Effector memory CD4-positive, alpha-beta T cell (primary cell): ENCODE data around the gene MKRN2.
A peak's percentile ranks its signal among the peaks of the same experiment; 100 is the strongest.

Experiments
- DNase-seq, 3 donors: peaks; one replicate each; pipeline ENCODE4 v3.0.0-alpha.2; 2020
- H3K27ac ChIP-seq: 2 replicates; pipeline ENCODE4 v1.7.0; 2013; ENCODE audit warnings: mild to moderate bottlenecking, low read length, moderate library complexity; ENCODE audit not compliant: insufficient read depth, poor library complexity, severe bottlenecking
- H3K27me3 ChIP-seq: replicated peaks from 2 replicates; pipeline ENCODE4 v1.7.0; 2013; ENCODE audit warnings: mild to moderate bottlenecking, low read length; ENCODE audit not compliant: insufficient read depth, control insufficient read depth, poor library complexity, severe bottlenecking
- H3K36me3 ChIP-seq: 2 replicates; pipeline ENCODE4 v1.7.0; 2013; ENCODE audit warnings: mild to moderate bottlenecking, low read length, moderate library complexity; ENCODE audit not compliant: control insufficient read depth, insufficient read depth
- H3K4me1 ChIP-seq: 2 replicates; pipeline ENCODE4 v1.7.0; 2013; ENCODE audit warnings: low read length, mild to moderate bottlenecking; ENCODE audit not compliant: control insufficient read depth, insufficient read depth, poor library complexity, severe bottlenecking
- H3K4me3 ChIP-seq: 2 replicates; pipeline ENCODE4 v1.7.0; 2013; ENCODE audit warnings: low read length, low read depth, mild to moderate bottlenecking; ENCODE audit not compliant: insufficient read depth, poor library complexity, severe bottlenecking
- H3K9me3 ChIP-seq: 2 replicates; pipeline ENCODE4 v1.7.0; 2013; ENCODE audit warnings: mild to moderate bottlenecking, low read length, moderate library complexity; ENCODE audit not compliant: control insufficient read depth

MKRN2 gene

DNA sequence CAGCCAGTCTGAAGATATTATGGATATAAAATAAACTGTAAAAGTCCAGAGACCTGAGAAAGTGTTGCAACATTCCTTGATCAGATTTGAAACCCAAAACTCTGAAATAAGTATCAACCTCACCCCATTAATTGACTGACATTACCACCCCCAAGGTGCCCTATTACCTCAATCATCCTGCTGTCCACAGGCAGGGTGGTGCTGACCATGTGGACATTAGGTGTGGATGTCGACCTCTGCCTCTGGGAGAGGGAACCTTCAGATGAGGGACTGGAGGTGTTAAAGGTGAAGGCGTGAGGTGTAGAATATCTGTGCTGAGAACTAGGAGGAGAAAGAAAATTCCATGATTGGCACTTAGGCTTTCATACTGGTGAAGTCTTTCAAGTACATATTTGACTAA is 47.1 kb downstream of the MKRN2 start:
- H3K4me1 ChIP-seq, result peaks cover 3% of the 10 kb centered on the region
- no peak overlapping the region for H3K4me3 ChIP-seq
- H3K27ac ChIP-seq, result no peak overlapping the region
- peaks cover 73% of the 10 kb centered on the region for H3K36me3 ChIP-seq
- no peak for DNase-seq
- H3K9me3 ChIP-seq, result no peaks in the 10 kb centered on the region
- no peaks in the 10 kb centered on the region for H3K27me3 ChIP-seq

DNA sequence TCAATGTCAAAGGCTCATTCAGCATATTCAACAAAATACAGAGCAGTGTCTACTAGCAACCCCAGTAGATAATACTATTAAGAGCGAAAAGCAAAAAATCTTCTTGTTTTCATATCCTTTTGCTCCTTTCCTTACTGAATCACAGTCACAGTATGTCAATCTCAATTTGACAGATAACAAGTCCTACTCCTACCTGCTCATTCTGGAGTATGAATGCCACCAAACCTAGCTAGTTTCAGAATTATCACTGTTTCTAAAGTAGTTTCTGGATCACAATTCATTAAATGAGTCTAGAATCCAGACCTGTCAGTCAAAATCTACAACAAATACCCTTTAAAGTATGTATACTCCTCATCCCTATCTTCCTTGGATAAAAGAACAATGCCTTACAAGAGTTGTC is 51.5 kb downstream of the MKRN2 start:
- H3K4me3 ChIP-seq, result no peak overlapping the region
- H3K27me3 ChIP-seq, result no peaks in the 10 kb centered on the region
- peaks cover 61% of the 10 kb centered on the region for H3K36me3 ChIP-seq
- peaks cover 3% of the 10 kb centered on the region for H3K4me1 ChIP-seq
- no peak for DNase-seq
- H3K9me3 ChIP-seq, result no peaks in the 10 kb centered on the region
- H3K27ac ChIP-seq, result no peak overlapping the region

DNA sequence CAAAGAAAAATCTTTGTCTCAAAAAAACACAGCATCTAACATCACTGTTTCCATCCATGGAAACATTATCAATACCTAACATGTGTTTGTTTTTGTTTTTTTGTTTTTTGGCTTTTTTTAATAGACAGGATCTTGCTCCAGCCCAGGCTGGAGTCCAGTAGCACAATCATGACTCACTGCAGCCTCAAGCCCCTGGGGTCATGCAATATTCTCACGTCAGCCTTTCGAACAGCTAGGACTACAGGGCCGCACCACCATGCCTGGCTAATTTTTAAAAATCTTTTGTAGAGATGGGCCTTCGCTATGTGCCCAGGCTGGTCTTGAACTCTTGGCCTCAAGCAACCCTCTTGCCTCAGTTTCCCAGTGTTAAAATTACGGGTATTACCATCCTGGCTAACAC is 54.2 kb downstream of the MKRN2 start:
- no peaks in the 10 kb centered on the region for H3K9me3 ChIP-seq
- no peak overlapping the region for H3K27ac ChIP-seq
- H3K4me3 ChIP-seq, result no peak overlapping the region
- no peak for DNase-seq
- H3K36me3 ChIP-seq, result peaks cover 52% of the 10 kb centered on the region
- H3K4me1 ChIP-seq, result peaks cover 3% of the 10 kb centered on the region
- no peaks in the 10 kb centered on the region for H3K27me3 ChIP-seq

DNA sequence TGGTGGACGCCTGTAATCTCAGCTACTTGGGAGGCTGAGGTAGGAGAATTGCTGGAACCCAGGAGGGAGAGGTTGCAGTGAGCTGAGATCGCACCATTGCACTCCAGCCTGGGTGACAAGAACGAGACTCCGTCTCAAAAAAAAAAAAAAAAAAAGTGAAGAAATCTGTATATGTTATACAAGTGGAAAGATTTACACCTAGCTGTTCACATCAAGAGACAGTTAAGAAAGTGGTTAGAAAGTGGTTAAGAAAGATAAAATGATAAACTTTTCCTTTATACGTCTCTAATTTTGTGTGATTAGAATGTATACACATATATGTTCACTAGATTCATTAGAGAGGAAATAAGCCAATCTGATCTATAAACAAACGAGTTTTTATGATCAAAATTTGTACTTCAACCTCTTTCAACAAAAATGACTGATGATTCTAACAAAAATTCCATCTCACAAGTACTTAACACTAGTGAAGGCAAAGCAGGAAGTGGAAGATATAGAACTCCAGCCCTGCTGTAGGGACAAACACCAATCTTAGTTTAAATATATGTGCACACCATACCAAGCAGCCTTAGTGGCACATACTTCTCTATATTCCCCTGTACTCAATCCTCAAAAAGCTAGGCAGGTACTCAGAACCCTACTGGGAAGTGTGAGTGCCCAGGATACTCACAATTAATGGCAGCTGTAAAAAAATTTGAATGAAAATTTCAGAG is 55.8 kb downstream of the MKRN2 start:
- Histone ChIP-seq H3K36me3 (peaks cover 51% of the 10 kb centered on the region), H3K4me1 (no peaks in the 10 kb centered on the region), H3K9me3 (no peaks in the 10 kb centered on the region), H3K27me3 (no peaks in the 10 kb centered on the region), H3K4me3 (no peak overlapping the region), H3K27ac (no peak overlapping the region)
- DNase-seq, result no peak

DNA sequence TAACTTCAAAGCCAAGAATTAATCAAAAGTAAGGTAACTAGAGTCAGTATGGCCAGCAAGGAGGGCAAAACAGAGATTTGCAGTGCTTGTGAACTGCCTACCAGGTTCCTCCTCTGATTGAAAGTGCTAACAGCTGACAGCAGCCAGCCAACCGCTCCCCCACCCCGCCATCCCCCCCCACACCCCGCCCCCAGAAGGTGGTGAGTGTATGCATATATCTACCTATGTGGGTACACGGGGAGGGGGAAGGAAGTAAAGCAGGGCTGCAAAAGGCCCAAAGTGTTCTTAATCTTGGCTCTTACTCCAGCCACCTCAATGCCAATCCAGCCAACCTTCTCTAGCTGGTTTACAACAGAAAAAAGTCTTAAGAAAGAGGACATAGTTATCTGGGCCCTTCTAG is 56.4 kb downstream of the MKRN2 start:
- H3K4me1 ChIP-seq, result no peaks in the 10 kb centered on the region
- H3K4me3 ChIP-seq, result no peak overlapping the region
- H3K9me3 ChIP-seq, result no peaks in the 10 kb centered on the region
- no peak for DNase-seq
- H3K27ac ChIP-seq, result no peak overlapping the region
- H3K27me3 ChIP-seq, result no peaks in the 10 kb centered on the region
- peaks cover 54% of the 10 kb centered on the region for H3K36me3 ChIP-seq

DNA sequence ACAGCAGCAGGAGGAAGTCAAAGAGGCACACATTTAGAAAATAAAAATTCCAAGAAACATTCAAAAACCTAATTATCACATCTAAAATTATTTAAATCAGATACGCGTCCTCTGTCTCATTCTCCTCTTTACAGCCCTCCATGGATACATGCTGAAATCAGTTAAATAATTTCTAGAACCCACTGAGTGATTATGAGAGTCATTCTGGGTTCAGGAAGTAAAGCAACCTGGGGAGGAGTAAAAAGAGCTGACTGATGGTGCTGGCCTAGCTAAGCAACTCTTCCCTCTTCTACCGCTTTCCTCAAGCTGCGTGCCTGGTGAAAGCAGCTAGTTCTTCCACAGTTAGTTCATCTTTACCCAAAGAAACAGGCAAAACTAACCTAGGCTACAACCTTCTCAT is 58.4 kb downstream of the MKRN2 start:
- Histone ChIP-seq H3K4me3 (no peak overlapping the region), H3K4me1 (no peaks in the 10 kb centered on the region), H3K36me3 (peaks cover 38% of the 10 kb centered on the region), H3K27me3 (no peaks in the 10 kb centered on the region), H3K27ac (peak overlapping the region; percentile 1), H3K9me3 (no peaks in the 10 kb centered on the region)
- DNase-seq, result no peak

DNA sequence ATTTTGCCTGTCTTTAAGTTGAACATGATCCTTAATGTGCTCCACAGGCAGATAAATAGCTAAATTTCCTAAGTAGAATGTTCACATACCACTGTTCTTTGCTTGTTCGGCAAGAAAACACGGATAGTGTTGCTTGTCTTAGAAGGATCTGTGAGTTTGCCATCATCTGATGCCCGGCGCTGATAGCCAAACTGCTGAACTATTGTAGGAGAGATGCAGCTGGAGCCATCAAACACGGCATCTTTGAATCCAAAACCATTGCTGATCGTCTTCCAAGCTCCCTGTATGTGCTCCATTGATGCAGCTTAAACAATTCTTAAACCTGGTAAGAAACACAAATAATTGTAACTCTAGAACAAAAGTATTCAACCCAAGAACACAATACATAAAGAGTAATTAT is 61.5 kb downstream of the MKRN2 start:
- Histone ChIP-seq H3K27me3 (no peaks in the 10 kb centered on the region), H3K4me3 (no peak overlapping the region), H3K9me3 (no peaks in the 10 kb centered on the region), H3K27ac (no peak overlapping the region), H3K36me3 (peaks cover 26% of the 10 kb centered on the region), H3K4me1 (no peaks in the 10 kb centered on the region)
- DNase-seq, result no peak

DNA sequence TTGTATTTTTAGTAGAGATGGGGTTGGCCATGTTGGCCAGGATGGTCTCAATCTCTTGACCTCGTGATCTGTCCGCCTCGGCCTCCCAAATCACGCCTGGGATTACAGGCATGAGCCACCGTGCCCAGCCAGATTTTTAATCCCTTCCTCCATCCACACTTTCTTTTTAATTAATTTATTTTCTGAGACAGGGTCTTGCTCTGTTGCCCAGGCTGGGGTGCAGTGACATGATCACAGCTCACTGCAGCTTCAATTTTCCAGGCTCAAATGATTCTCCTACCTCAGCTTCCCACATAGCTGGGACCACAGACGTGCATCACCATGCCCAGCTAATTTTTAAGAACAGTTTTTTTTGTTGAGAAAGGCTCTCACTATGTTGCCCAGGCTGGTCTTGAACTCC is 63.4 kb downstream of the MKRN2 start:
- Histone ChIP-seq H3K4me3 (no peak overlapping the region), H3K4me1 (peaks cover under 1% of the 10 kb centered on the region), H3K27ac (no peak overlapping the region), H3K27me3 (no peaks in the 10 kb centered on the region), H3K9me3 (no peaks in the 10 kb centered on the region), H3K36me3 (peaks cover 21% of the 10 kb centered on the region)
- no peak for DNase-seq

DNA sequence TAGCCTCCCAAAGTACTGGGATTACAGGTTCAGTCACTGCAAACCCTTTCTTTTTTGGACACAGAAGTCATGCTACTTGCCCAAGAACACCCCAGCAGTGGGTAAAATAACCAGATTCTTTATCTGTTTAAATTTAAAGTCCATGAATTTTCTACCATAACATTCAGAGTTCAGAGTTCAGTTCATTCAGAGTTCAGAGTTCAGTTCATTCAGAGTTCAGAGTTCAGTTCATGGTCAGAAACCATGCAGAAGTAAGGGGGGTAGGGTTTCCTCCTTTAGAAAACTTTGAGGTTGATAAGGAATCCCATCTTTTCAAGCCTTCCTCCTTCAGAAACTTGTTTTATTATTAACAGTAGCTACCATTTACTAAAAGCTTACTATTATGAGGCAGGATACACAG is 63.8 kb downstream of the MKRN2 start:
- Histone ChIP-seq H3K4me3 (no peak overlapping the region), H3K27me3 (no peaks in the 10 kb centered on the region), H3K36me3 (peaks cover 19% of the 10 kb centered on the region), H3K4me1 (peaks cover 4% of the 10 kb centered on the region), H3K27ac (no peak overlapping the region), H3K9me3 (no peaks in the 10 kb centered on the region)
- DNase-seq, result no peak

DNA sequence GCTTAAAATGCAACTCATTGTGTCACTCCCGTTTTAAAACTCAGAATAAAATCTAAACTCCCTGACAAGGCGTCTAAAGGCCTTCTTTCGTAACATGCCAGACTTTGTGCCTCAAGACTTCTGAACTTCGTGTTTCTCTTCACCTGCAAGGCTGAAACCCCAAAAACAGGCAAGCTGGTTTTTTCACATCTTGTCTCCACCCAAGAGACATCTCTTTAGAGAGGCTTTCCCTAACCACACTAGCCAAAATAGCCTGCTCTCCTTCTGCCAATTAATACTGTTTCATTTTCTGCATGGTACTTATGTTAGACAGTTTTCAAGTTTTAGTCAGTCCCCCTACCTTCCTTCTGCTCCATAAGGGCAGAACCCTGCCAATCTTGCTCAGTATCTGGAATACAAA is 65.4 kb downstream of the MKRN2 start:
- H3K27me3 ChIP-seq, result no peaks in the 10 kb centered on the region
- H3K36me3 ChIP-seq, result peaks cover 11% of the 10 kb centered on the region
- H3K27ac ChIP-seq, result no peak overlapping the region
- peaks cover 4% of the 10 kb centered on the region for H3K4me1 ChIP-seq
- H3K4me3 ChIP-seq, result no peak overlapping the region
- no peak for DNase-seq
- H3K9me3 ChIP-seq, result no peaks in the 10 kb centered on the region
